Measurements from ENCODE around the gene GOLIM4.

Gene GOLIM4

GRCh38 chr3:168100777-168101492, 5.2 kb upstream of the GOLIM4 start:
- DNase-seq (ENCODE audit: low read depth) = peak; percentile 72

GRCh38 chr3:168097381-168097780, 1.7 kb upstream of the GOLIM4 start:
- no peak for DNase-seq (ENCODE audit: low read depth)

GRCh38 chr3:168096210-168096652, 507 bp upstream of the GOLIM4 start:
- peak; percentile 92 for DNase-seq (ENCODE audit: low read depth)

GRCh38 chr3:168094877-168095610, 680 bp downstream of the GOLIM4 start:
- DNase-seq (ENCODE audit: low read depth) = peak; percentile 81

- no peak for DNase-seq (ENCODE audit: low read depth)
Observed at GRCh38 chr3:168094580-168094876, 1.2 kb downstream of the GOLIM4 start.

GRCh38 chr3:168093790-168094189, 1.9 kb downstream of the GOLIM4 start:
- peak; percentile 27 for DNase-seq (ENCODE audit: low read depth)

- peak; percentile 17 for DNase-seq (ENCODE audit: low read depth)
Observed at GRCh38 chr3:168093229-168093628, 2.5 kb downstream of the GOLIM4 start.

GRCh38 chr3:168091941-168092340, 3.8 kb downstream of the GOLIM4 start:
- DNase-seq (ENCODE audit: low read depth) = no peak

- no peak for DNase-seq (ENCODE audit: low read depth)
Observed at GRCh38 chr3:168091302-168091858, 4.3 kb downstream of the GOLIM4 start.

- DNase-seq (ENCODE audit: low read depth) = peak; percentile 84
Observed at GRCh38 chr3:168090306-168091085, 5.2 kb downstream of the GOLIM4 start.

GRCh38 chr3:168089179-168089771, 6.4 kb downstream of the GOLIM4 start:
- no peak for DNase-seq (ENCODE audit: low read depth)

- peak; percentile 27 for DNase-seq (ENCODE audit: low read depth)
Observed at GRCh38 chr3:168088106-168088720, 7.5 kb downstream of the GOLIM4 start.

GRCh38 chr3:168087539-168087938, 8.2 kb downstream of the GOLIM4 start:
- no peak for DNase-seq (ENCODE audit: low read depth)

- DNase-seq (ENCODE audit: low read depth) = no peak
Observed at GRCh38 chr3:168086541-168087260, 9.0 kb downstream of the GOLIM4 start.

GRCh38 chr3:168085491-168086119, 10.1 kb downstream of the GOLIM4 start:
- no peak for DNase-seq (ENCODE audit: low read depth)

GRCh38 chr3:168083906-168084305, 11.8 kb downstream of the GOLIM4 start:
- DNase-seq (ENCODE audit: low read depth) = no peak

- no peak for DNase-seq (ENCODE audit: low read depth)
Observed at GRCh38 chr3:168081856-168082255, 13.9 kb downstream of the GOLIM4 start.

- DNase-seq (ENCODE audit: low read depth) = peak; percentile 67
Observed at GRCh38 chr3:168081171-168081771, 14.5 kb downstream of the GOLIM4 start.

- DNase-seq (ENCODE audit: low read depth) = no peak
Observed at GRCh38 chr3:168080499-168081170, 15.1 kb downstream of the GOLIM4 start.

GRCh38 chr3:168080022-168080421, 15.7 kb downstream of the GOLIM4 start:
- no peak for DNase-seq (ENCODE audit: low read depth)

All from EH (cell line).